ENCODE results near the gene GSDMA. TPM values are rescaled to one million over a fixed set of nuclear protein-coding genes. Genes with fewer than 3 reads are reported as not detected.

The GSDMA gene
- total and polyA plus RNA-seq, 9 donors, result 0.09 to 0.24 (median 0.17) TPM; not detected in 1

- WGBS (ENCODE audit: insufficient coverage), result 68% methylated on average over 11 of the region's 17 CpGs
- DNase-seq, result no peak
- Histone ChIP-seq H3K4me3 (ENCODE audit: low read length) (no peak overlapping the region), H3K4me1 (ENCODE audit: control insufficient read depth, insufficient read depth, low read length) (peaks cover 34% of the 10 kb centered on the region), H3K27me3 (ENCODE audit: control insufficient read depth, insufficient read depth, low read length) (no peaks in the 10 kb centered on the region), H3K9me3 (replicated peaks; ENCODE audit: control insufficient read depth, low read depth, low read length) (no peaks in the 10 kb centered on the region), H3K36me3 (ENCODE audit: control insufficient read depth, insufficient read depth, low read length) (peaks cover 53% of the 10 kb centered on the region), H3K27ac (ENCODE audit: low read length) (no peak overlapping the region)
These were observed 38.7 kb upstream of the GSDMA start for GRCh38 chr17:39923836-39924690.

DNA sequence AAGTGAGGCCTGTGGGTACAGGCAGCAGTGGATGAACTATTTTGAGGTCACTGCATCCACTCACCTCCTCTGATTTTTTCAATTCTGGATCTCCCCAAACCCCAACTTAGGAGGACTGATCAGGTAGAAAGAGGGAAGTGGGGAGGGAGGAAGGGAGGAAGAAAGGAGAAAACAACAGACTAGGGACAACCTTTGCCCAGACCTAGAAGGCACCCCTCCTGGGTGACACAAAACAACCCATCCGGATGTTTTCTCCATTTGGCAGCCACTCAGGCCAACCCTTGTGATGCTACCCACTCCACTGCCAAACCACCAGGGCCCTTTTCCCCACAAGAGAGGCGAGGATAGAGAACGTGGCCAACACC lies 38.1 kb upstream of the GSDMA start:
- Histone ChIP-seq H3K4me3 (ENCODE audit: low read length) (no peak overlapping the region), H3K27ac (ENCODE audit: low read length) (no peak overlapping the region), H3K9me3 (replicated peaks; ENCODE audit: control insufficient read depth, low read depth, low read length) (no peaks in the 10 kb centered on the region), H3K36me3 (ENCODE audit: control insufficient read depth, insufficient read depth, low read length) (peaks cover 49% of the 10 kb centered on the region), H3K27me3 (ENCODE audit: control insufficient read depth, insufficient read depth, low read length) (no peaks in the 10 kb centered on the region), H3K4me1 (ENCODE audit: control insufficient read depth, insufficient read depth, low read length) (peaks cover 34% of the 10 kb centered on the region)
- no peak for DNase-seq
- 75% methylated on average over 3 of the region's 3 CpGs for WGBS (ENCODE audit: insufficient coverage)

DNA sequence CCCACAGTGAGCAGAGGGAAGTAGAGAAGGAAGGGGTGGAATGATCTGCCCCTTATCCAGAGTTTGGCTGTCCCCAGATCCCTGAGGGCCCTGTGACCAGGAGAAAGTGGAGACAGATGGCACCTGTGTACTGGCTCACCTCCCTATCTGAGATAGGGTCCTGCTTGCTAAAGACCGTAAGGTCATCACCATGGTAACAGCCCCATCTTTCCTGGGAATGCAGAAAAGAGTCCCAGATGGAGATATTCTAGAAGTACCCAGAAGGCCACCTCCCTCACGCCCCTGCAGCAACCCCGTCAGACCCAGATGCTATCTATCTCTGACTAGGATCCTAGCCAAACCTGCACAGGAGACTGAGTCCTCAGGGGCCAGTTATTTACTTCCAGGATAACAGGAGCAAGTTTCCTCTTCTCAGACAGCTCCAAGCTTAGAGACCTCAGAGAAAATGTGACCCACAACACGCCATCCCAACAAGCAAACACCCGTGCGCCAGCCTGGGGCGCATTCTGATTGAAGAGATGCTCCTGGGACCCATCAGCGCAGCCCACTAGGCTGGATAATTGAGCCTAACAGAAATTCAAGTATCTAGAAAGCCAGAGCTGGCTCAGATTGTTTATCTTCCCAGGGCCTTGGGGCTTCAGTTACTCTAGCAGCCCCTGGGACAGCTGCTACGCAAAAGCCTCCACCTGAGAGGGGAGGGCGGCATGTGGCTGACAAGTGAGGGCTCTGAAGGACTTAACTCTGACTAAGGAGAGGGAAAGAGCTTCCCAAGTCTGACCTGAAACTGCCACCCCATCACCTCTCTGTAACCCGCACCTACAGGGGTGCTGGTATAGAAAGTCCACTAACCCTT lies 37.3 kb upstream of the GSDMA start:
- 64% methylated on average over 8 of the region's 11 CpGs for WGBS (ENCODE audit: insufficient coverage)
- H3K36me3 ChIP-seq (ENCODE audit: control insufficient read depth, insufficient read depth, low read length), result peaks cover 41% of the 10 kb centered on the region
- H3K27ac ChIP-seq (ENCODE audit: low read length), result no peak overlapping the region
- H3K9me3 ChIP-seq (replicated peaks; ENCODE audit: control insufficient read depth, low read depth, low read length), result no peaks in the 10 kb centered on the region
- no peak overlapping the region for H3K4me3 ChIP-seq (ENCODE audit: low read length)
- H3K4me1 ChIP-seq (ENCODE audit: control insufficient read depth, insufficient read depth, low read length), result peaks cover 34% of the 10 kb centered on the region
- DNase-seq, result no peak
- no peaks in the 10 kb centered on the region for H3K27me3 ChIP-seq (ENCODE audit: control insufficient read depth, insufficient read depth, low read length)

GRCh38 chr17:39926135-39926587 lies 36.6 kb upstream of the GSDMA start:
- H3K4me3 ChIP-seq (ENCODE audit: low read length), result peak overlapping the region; percentile 74
- DNase-seq, result no peak
- H3K27me3 ChIP-seq (ENCODE audit: control insufficient read depth, insufficient read depth, low read length), result no peaks in the 10 kb centered on the region
- H3K9me3 ChIP-seq (replicated peaks; ENCODE audit: control insufficient read depth, low read depth, low read length), result no peaks in the 10 kb centered on the region
- peaks cover 34% of the 10 kb centered on the region for H3K4me1 ChIP-seq (ENCODE audit: control insufficient read depth, insufficient read depth, low read length)
- peaks cover 35% of the 10 kb centered on the region for H3K36me3 ChIP-seq (ENCODE audit: control insufficient read depth, insufficient read depth, low read length)
- 30% methylated on average over 3 of the region's 4 CpGs for WGBS (ENCODE audit: insufficient coverage)
- H3K27ac ChIP-seq (ENCODE audit: low read length), result peak overlapping the region; percentile 82

DNA sequence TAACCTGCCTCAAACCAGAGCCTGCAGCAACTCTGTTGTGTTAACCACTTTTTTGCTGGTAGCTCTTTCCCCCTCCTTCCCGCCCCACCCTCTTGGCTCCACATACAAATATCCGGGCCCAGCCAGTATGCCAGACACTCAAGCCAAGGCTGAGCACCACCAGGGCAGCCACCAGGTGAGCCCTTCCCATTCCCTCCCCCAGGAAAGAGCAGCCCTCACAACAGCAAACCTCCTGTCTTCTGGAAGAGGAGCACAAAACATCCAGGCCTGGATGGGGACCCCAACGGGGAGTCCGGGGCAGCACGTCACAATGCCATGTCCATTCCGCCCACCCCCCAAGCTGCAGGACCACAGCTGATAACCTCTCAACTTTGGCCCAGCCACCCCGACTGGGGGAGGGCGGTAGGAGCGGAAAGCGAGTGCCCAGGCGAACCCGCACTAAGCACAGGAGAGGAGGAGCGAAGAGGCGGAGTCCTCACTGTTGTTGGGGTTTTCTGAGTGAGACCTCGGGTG lies 36.2 kb upstream of the GSDMA start:
- H3K27ac ChIP-seq (ENCODE audit: low read length), result peak overlapping the region; percentile 82
- H3K36me3 ChIP-seq (ENCODE audit: control insufficient read depth, insufficient read depth, low read length), result peaks cover 31% of the 10 kb centered on the region
- peaks cover 34% of the 10 kb centered on the region for H3K4me1 ChIP-seq (ENCODE audit: control insufficient read depth, insufficient read depth, low read length)
- 6% methylated on average over 4 of the region's 15 CpGs for whole genome bisulfite sequencing (ENCODE audit: insufficient coverage)
- H3K27me3 ChIP-seq (ENCODE audit: control insufficient read depth, insufficient read depth, low read length), result no peaks in the 10 kb centered on the region
- H3K4me3 ChIP-seq (ENCODE audit: low read length), result peak overlapping the region; percentile 74
- no peaks in the 10 kb centered on the region for H3K9me3 ChIP-seq (replicated peaks; ENCODE audit: control insufficient read depth, low read depth, low read length)
- DNase-seq, result no peak

DNA sequence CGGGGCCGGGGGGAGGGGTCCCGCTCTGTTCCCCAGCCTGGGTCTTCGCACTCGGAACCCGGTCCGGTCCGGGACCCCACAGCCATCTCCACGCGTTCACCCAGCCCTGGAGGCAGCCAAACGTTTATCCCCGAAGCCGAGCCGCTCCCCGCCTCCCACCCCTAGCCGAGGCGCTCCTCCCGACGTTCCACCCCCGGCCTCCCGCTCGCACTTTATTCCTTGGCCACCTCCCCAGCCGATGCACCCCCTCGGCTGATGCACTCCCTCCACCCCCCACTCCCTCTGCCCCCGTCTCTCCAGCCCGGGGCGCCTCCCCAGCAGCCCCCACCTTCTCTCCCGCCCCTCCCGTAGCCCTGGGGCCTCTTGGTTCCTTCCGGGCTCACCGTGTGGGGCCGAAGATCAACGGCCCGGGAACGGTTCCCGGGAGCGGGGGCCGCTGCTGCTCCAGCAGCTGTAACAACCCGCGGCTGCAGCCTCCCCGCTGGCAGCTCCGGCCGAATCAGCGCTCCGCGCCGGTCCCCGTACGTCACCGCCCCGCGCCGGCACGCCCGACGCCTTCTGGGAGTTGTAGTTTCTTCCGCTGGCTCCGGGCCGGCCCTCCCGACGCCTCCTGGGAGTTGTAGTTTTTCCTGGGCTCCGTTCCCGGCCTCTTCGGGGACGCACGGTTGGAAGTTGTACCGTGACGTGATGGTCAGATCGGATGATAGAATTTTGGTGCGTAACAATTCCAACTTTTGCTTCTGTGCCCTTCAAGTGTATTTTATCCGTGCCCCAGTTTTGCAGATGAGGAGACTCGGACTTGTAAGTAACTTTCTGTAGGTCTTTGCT lies 35.5 kb upstream of the GSDMA start, which contains the start of the genes LRRC3C and ORMDL3:
Gene LRRC3C, plus strand, starts transcription at position 632 of the 828 bp plus-strand sequence. CDS start 13,792 bp downstream, outside the sequence.
Gene ORMDL3, minus strand, starts transcription at position 501 of the 828 bp plus-strand sequence. CDS start 3,398 bp downstream, outside the sequence.
- whole genome bisulfite sequencing (ENCODE audit: insufficient coverage), result 1% methylated on average over 61 of the region's 72 CpGs
- DNase-seq, result peak; percentile 97

DNA sequence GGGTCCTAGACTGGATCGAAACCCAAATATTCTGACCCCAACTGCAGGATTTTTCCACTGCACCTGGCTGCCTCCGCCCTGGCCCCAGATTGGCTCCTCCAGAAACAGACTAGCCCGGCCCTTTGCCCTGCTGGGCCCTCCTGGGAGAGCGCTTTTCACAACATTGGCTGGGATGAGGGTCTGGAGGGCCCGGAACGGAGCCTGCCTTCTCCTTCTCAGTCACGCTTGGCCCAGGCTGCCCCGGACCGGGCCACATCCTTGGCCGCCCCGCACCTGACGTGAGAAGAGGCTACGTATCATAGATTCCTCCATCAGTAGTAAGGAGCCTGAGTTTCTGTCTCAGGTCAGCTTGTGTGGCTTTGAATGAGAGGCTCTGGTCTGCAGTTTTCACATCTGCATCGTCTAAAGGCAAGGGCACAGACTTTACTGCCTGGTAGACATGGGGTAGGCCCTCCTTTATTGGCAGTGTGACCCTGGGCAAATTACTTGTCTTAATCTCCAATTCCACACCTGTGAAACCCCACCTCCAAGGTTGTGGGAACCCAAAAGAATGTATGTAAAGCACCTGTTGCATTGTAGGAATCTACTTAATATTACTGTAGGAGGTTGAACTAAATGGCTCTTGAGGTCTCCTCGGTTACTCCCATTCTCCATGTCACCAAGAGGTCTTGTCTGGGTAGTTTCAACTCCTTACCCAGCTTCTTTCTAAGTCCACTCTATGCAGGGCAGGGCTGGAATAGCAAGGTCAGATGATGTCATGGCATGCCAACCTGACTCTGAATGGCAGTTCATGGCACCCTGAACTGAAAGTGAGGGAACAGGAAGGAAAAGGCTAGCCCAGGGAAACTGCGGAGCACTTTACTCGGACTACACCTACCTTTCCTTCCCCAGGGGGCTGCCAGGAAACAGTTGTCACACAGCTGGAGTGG lies 34.6 kb upstream of the GSDMA start:
- DNase-seq, result no peak
- Histone ChIP-seq H3K36me3 (ENCODE audit: control insufficient read depth, insufficient read depth, low read length) (peaks cover 15% of the 10 kb centered on the region), H3K4me3 (ENCODE audit: low read length) (peak overlapping the region; percentile 74), H3K9me3 (replicated peaks; ENCODE audit: control insufficient read depth, low read depth, low read length) (no peaks in the 10 kb centered on the region), H3K4me1 (ENCODE audit: control insufficient read depth, insufficient read depth, low read length) (peaks cover 34% of the 10 kb centered on the region), H3K27me3 (ENCODE audit: control insufficient read depth, insufficient read depth, low read length) (no peaks in the 10 kb centered on the region), H3K27ac (ENCODE audit: low read length) (peak overlapping the region; percentile 91)
- 27% methylated on average over 11 of the region's 17 CpGs for WGBS (ENCODE audit: insufficient coverage)

More for the DNA sequence above, 35.5 kb upstream of the GSDMA start, which contains the start of the genes LRRC3C and ORMDL3:
- peak within 1 kb of the TSS; percentile 74 for H3K4me3 ChIP-seq (ENCODE audit: low read length)
- peaks cover 34% of the 10 kb centered on the region for H3K4me1 ChIP-seq (ENCODE audit: control insufficient read depth, insufficient read depth, low read length)
- peaks cover 24% of the 10 kb centered on the region for H3K36me3 ChIP-seq (ENCODE audit: control insufficient read depth, insufficient read depth, low read length)
- no peaks in the 10 kb centered on the region for H3K9me3 ChIP-seq (replicated peaks; ENCODE audit: control insufficient read depth, low read depth, low read length)
- H3K27me3 ChIP-seq (ENCODE audit: control insufficient read depth, insufficient read depth, low read length), result no peaks in the 10 kb centered on the region
- peak within 1 kb of the TSS; percentile 91 for H3K27ac ChIP-seq (ENCODE audit: low read length)

DNA sequence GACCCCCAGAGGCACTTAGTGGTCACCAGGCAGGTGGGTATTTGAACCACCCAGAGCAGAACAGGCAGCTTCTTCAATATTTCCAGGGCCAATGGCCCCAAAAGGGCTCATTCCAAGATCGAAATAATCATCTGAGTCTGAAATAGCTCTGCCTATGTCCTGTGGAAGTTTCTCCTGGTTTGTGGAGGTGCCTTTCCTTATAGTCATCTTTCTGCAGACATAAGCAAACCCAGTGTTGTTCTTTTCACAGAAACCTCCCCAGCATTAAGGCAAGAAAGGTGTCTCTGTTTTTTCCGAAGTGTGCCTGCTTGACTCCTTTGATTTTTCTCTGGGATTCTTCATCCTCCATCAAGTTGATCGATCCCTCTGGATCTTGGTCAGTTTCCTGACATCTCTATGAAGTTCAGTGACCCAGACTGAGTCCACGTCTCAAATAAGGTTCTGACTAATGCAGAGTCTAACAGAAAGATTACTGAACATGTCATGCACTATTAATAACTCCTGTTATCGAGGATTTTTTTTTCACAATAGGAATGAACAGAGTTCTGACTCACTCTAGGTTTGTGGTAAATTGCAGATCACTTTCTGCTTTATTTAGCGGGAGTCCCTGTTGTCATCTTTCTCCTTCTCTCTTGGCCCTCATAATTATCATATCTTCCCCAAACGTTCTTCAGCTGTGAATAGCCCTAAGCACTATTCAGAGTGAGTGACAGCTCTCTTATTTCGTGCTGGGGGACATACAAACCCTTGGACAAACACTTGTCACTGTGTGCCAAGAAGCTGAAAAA lies 33.8 kb upstream of the GSDMA start:
- no peak for DNase-seq
- H3K4me1 ChIP-seq (ENCODE audit: control insufficient read depth, insufficient read depth, low read length), result peaks cover 34% of the 10 kb centered on the region
- no peaks in the 10 kb centered on the region for H3K9me3 ChIP-seq (replicated peaks; ENCODE audit: control insufficient read depth, low read depth, low read length)
- no peaks in the 10 kb centered on the region for H3K27me3 ChIP-seq (ENCODE audit: control insufficient read depth, insufficient read depth, low read length)
- WGBS (ENCODE audit: insufficient coverage), result 68% methylated on average over 4 of the region's 8 CpGs
- H3K27ac ChIP-seq (ENCODE audit: low read length), result peak overlapping the region; percentile 52
- no peak overlapping the region for H3K4me3 ChIP-seq (ENCODE audit: low read length)
- H3K36me3 ChIP-seq (ENCODE audit: control insufficient read depth, insufficient read depth, low read length), result peaks cover 7% of the 10 kb centered on the region
